NCI-H146 treated with DMSO at 0.1 percent for 48 hours (cell line): ENCODE data around the gene HTR2C.
"Not testable (repeated sequence)": the region's sequence is repeated elsewhere in the genome, so short reads cannot be mapped to it uniquely, and the experiment has no call there.

ENCODE experiments used
- DNase-seq: peaks from one replicate; lab custom pipeline; 2025; ENCODE audit not compliant: unreplicated experiment; lab: John Stamatoyannopoulos, UW

HTR2C gene

GRCh38 chrX:114710571-114710970, 126.7 kb downstream of the HTR2C start:
- no peak for DNase-seq

GRCh38 chrX:114712466-114712865, 128.6 kb downstream of the HTR2C start:
- DNase-seq: no peak

- no peak for DNase-seq
Observed at GRCh38 chrX:114715096-114715495, 131.2 kb downstream of the HTR2C start.

- DNase-seq: no peak
Observed at GRCh38 chrX:114717921-114718320, 134.0 kb downstream of the HTR2C start.

GRCh38 chrX:114766541-114766940, 182.7 kb downstream of the HTR2C start:
- DNase-seq: no peak

GRCh38 chrX:114774691-114775090, 190.8 kb downstream of the HTR2C start:
- no peak for DNase-seq

GRCh38 chrX:114782925-114783324, 199.0 kb downstream of the HTR2C start:
- DNase-seq: no peak

- DNase-seq: no peak
Observed at GRCh38 chrX:114787061-114787460, 203.2 kb downstream of the HTR2C start.

- no peak for DNase-seq
Observed at GRCh38 chrX:114797494-114797893, 213.6 kb downstream of the HTR2C start.

- no peak for DNase-seq
Observed at GRCh38 chrX:114798907-114799306, 215.0 kb downstream of the HTR2C start.

GRCh38 chrX:114800719-114801118, 216.8 kb downstream of the HTR2C start:
- DNase-seq: no peak

GRCh38 chrX:114819509-114819908, 235.6 kb downstream of the HTR2C start:
- no peak for DNase-seq

- no peak for DNase-seq
Observed at GRCh38 chrX:114841051-114841450, 257.2 kb downstream of the HTR2C start.

- DNase-seq: no peak
Observed at GRCh38 chrX:114842181-114842580, 258.3 kb downstream of the HTR2C start.

GRCh38 chrX:114889481-114889880, 305.6 kb downstream of the HTR2C start:
- no peak for DNase-seq

GRCh38 chrX:114903618-114904017, 319.7 kb downstream of the HTR2C start:
- DNase-seq: no peak

- DNase-seq: no peak
Observed at GRCh38 chrX:114905251-114905650, 321.4 kb downstream of the HTR2C start.

- no peak for DNase-seq
Observed at GRCh38 chrX:114906984-114907510, 323.2 kb downstream of the HTR2C start.

GRCh38 chrX:114924423-114924822, 340.5 kb downstream of the HTR2C start:
- no peak for DNase-seq

GRCh38 chrX:114924856-114925255, 341.0 kb downstream of the HTR2C start:
- DNase-seq: no peak

GRCh38 chrX:114930227-114930626, 346.3 kb downstream of the HTR2C start:
- DNase-seq: no peak

- no peak for DNase-seq
Observed at GRCh38 chrX:114932550-114932949, 348.7 kb downstream of the HTR2C start.

- not testable (repeated sequence) for DNase-seq
Observed at GRCh38 chrX:114933291-114933690, 349.4 kb downstream of the HTR2C start.

- DNase-seq: not testable (repeated sequence)
Observed at GRCh38 chrX:114937090-114937489, 353.2 kb downstream of the HTR2C start.
